Neural progenitor cell (in vitro differentiated cells): ENCODE measurements around the gene PAXIP1. TPM values are rescaled to one million over a fixed set of nuclear protein-coding genes. Genes with fewer than 3 reads are reported as not detected.

Source experiments
- DNase-seq: peaks from one replicate; pipeline ENCODE4 v3.0.0-alpha.2; 2016; ENCODE audit warnings: low spot score
- H2AFZ ChIP-seq: fragments of 200-600 bp; sonication (generic); replicated peaks from 2 replicates; pipeline ENCODE4 v1.6.1; 2016; ENCODE audit warnings: antibody characterized with exemption
- H3F3A ChIP-seq: fragments of 200-600 bp; sonication (generic); 2 replicates; pipeline ENCODE4 v1.6.1; 2016; ENCODE audit warnings: antibody characterized with exemption, low read depth
- H3K27ac ChIP-seq: fragments of 200-600 bp; sonication (generic); 2 replicates; pipeline ENCODE4 v1.5.1; 2016; ENCODE audit warnings: mild to moderate bottlenecking
- H3K27me3 ChIP-seq: fragments of 200-600 bp; sonication (generic); 2 replicates; pipeline ENCODE4 v1.6.1; 2016; ENCODE audit warnings: mild to moderate bottlenecking, moderate library complexity
- H3K36me3 ChIP-seq: fragments of 200-600 bp; sonication (generic); 2 replicates; pipeline ENCODE4 v1.5.1; 2016
- H3K4me1 ChIP-seq: fragments of 200-600 bp; sonication (generic); 2 replicates; pipeline ENCODE4 v1.6.1; 2016; ENCODE audit warnings: mixed run types
- H3K4me2 ChIP-seq: fragments of 200-600 bp; sonication (generic); 2 replicates; pipeline ENCODE4 v1.6.1; 2016
- H3K4me3 ChIP-seq: fragments of 200-600 bp; sonication (generic); 2 replicates; pipeline ENCODE4 v1.5.1; 2016
- H3K79me2 ChIP-seq: fragments of 200-600 bp; sonication (generic); 2 replicates; pipeline ENCODE4 v1.6.1; 2016; ENCODE audit warnings: low read depth
- H3K9ac ChIP-seq: fragments of 200-600 bp; sonication (generic); 2 replicates; pipeline ENCODE4 v1.6.1; 2016
- H3K9me3 ChIP-seq: fragments of 200-600 bp; sonication (generic); 2 replicates; pipeline ENCODE4 v1.5.1; 2016; ENCODE audit warnings: low read depth
- H4K20me1 ChIP-seq: fragments of 200-600 bp; sonication (generic); 2 replicates; pipeline ENCODE4 v1.6.1; 2016; ENCODE audit warnings: low read depth
- H3K27ac Mint-ChIP-seq: 3 replicates; pipeline ENCODE4 v1.8.0; 2021; ENCODE audit warnings: mixed read lengths
- H3K27me3 Mint-ChIP-seq: 2 replicates; pipeline ENCODE4 v1.8.0; 2022; ENCODE audit warnings: low read depth, mild to moderate bottlenecking, inconsistent platforms, moderate library complexity, mixed read lengths; ENCODE audit not compliant: insufficient read depth
- H3K36me3 Mint-ChIP-seq: 3 replicates; pipeline ENCODE4 v1.8.0; 2021; ENCODE audit warnings: mixed read lengths
- H3K4me1 Mint-ChIP-seq: 3 replicates; pipeline ENCODE4 v1.8.0; 2021; ENCODE audit warnings: mixed read lengths
- H3K4me3 Mint-ChIP-seq: 3 replicates; pipeline ENCODE4 v1.8.0; 2021; ENCODE audit warnings: mild to moderate bottlenecking, moderate library complexity, mixed read lengths
- H3K9me3 Mint-ChIP-seq: 3 replicates; pipeline ENCODE4 v1.8.0; 2020; ENCODE audit warnings: mixed read lengths
- EZH2 ChIP-seq: fragments of 200-600 bp; sonication (generic); IDR thresholded peaks from 2 replicates; pipeline ENCODE4 v1.6.1; 2017; ENCODE audit warnings: antibody characterized with exemption, mild to moderate bottlenecking, moderate library complexity
- EZH2phosphoT487 ChIP-seq: fragments of 200-600 bp; sonication (generic); IDR thresholded peaks from 2 replicates; pipeline ENCODE4 v1.6.1; 2017; ENCODE audit warnings: antibody characterized with exemption
- total RNA-seq: library from RNA; depleted of rRNA; stranded (reverse); fragments of >200 nt; gene quantifications from 2 replicates; pipeline ENCODE4 v1.2.3, GENCODE V29; 2015; ENCODE audit warnings: low replicate concordance
- TF ChIP-seq, protein P1 (sequence below): fragments of 200-600 bp; sonication (generic); IDR thresholded peaks from 2 replicates; pipeline ENCODE4 v1.5.1; 2017; ENCODE audit warnings: antibody characterized with exemption, mild to moderate bottlenecking

The PAXIP1 gene
- total RNA-seq, 1 donor from 2014 or later = 26.1 TPM

DNA sequence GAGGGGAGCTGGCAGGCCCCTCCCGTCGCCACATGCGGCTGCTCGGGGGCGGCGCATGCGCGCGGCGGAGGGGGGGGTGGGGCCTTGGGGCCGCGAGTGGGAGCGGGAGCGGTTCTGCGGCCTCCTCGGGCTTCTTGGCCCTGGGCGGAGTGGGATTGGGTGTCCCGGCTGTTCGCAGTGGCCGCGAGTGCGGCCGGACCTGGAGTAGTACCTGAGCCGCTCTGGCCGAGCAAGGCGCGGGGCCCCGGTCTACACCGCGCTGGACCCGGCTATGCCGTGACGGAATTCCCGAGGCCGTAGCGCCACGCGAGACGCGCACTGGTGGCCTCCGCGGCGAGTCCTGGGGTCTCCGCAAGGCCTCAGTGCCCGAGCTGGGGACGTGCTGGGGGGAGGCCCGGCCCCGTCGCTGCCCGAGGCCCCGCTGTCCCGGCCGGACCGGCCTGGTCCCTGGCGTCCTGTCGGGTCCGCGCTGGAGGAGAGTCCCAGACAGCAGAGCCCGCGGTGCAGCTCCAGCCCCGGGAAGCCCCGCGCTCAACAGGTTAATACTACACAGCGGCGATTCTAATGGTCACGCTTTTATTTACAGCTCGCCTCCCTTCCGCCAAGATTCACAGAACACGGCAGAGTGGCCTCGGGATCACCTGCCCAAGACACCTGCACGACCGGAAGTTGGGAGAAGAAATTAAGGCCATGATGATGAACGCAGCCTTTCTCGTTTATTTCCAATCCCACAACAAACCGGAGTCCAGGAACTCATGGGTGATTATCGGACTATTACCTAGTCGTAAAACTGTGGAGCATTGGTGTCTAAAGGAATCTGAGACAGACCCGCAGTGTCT, 671 bp upstream of the PAXIP1 start:
- Histone ChIP-seq H3K4me3 (peak overlapping the region; percentile 91), H3K4me1 (no peaks in the 10 kb centered on the region), H3K9me3 (no peaks in the 10 kb centered on the region), H2AFZ (peak overlapping the region; percentile 98), H3K9ac (peak overlapping the region; percentile 99), H3K36me3 (no peaks in the 10 kb centered on the region), H3K27ac (peak overlapping the region; percentile 100), H4K20me1 (peaks cover 21% of the 10 kb centered on the region), H3K4me2 (peak overlapping the region; percentile 82), H3K27me3 (no peaks in the 10 kb centered on the region), H3F3A (peaks cover 13% of the 10 kb centered on the region), H3K79me2 (peaks cover 60% of the 10 kb centered on the region)
- Mint-ChIP-seq H3K4me1 (peaks cover 13% of the 10 kb centered on the region), H3K27ac (peak overlapping the region; percentile 99), H3K4me3 (peak overlapping the region; percentile 99), H3K9me3 (no peaks in the 10 kb centered on the region), H3K27me3 (peaks cover 6% of the 10 kb centered on the region), H3K36me3 (peaks cover 10% of the 10 kb centered on the region)
- DNase-seq = peak; percentile 91
- TF ChIP-seq, protein P1, sequence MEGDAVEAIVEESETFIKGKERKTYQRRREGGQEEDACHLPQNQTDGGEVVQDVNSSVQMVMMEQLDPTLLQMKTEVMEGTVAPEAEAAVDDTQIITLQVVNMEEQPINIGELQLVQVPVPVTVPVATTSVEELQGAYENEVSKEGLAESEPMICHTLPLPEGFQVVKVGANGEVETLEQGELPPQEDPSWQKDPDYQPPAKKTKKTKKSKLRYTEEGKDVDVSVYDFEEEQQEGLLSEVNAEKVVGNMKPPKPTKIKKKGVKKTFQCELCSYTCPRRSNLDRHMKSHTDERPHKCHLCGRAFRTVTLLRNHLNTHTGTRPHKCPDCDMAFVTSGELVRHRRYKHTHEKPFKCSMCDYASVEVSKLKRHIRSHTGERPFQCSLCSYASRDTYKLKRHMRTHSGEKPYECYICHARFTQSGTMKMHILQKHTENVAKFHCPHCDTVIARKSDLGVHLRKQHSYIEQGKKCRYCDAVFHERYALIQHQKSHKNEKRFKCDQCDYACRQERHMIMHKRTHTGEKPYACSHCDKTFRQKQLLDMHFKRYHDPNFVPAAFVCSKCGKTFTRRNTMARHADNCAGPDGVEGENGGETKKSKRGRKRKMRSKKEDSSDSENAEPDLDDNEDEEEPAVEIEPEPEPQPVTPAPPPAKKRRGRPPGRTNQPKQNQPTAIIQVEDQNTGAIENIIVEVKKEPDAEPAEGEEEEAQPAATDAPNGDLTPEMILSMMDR = no peak
- TF ChIP-seq EZH2phosphoT487 = no peak
- no peak for TF ChIP-seq EZH2

DNA sequence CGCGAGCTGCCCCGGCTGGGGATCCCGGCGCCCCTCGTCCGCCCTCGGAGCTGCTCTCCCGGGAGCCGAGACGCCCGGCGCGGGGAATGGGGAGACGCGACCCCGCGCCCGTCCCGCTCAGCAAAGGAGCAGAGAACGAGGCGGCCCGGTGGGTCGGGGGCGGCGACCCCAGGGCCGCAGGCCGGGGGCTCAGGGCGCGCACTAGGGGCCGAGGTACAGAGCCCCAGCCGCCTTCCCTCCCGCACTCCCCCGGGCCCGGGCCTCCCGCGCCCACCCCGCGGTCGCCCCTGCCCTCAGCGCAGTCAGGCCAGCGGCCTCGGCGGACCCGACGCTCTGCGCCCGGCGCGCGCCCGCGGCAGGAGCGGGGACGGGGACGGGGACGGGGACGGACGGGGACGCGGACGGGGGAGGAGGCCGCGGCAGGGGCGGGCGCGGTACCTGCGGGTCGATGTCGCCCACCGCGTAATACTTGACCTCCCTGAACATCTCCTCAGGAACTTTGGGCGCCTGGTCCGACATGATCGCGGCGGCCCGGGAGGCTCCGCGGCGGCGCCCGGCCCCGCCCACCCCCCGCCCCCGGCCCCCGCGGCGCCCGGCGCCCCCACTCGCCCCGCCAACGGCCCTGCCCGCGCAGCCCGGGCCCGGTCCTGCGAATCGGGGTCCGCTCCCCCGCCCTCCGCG, 373 bp downstream of the PAXIP1 start:
- Mint-ChIP-seq H3K9me3 (no peaks in the 10 kb centered on the region), H3K4me3 (peak overlapping the region; percentile 43), H3K27ac (no peak overlapping the region), H3K27me3 (peaks cover 6% of the 10 kb centered on the region), H3K36me3 (peaks cover 7% of the 10 kb centered on the region), H3K4me1 (peaks cover 13% of the 10 kb centered on the region)
- H4K20me1 ChIP-seq = peaks cover 27% of the 10 kb centered on the region
- H2AFZ ChIP-seq = peak overlapping the region; percentile 74
- peak overlapping the region; percentile 89 for H3K4me2 ChIP-seq
- TF ChIP-seq, protein P1 = no peak
- no peak for TF ChIP-seq EZH2phosphoT487
- no peak for TF ChIP-seq EZH2
- H3K4me1 ChIP-seq = no peaks in the 10 kb centered on the region
- no peaks in the 10 kb centered on the region for H3K9me3 ChIP-seq
- H3K9ac ChIP-seq = peak overlapping the region; percentile 78
- no peaks in the 10 kb centered on the region for H3K36me3 ChIP-seq
- no peaks in the 10 kb centered on the region for H3K27me3 ChIP-seq
- peaks cover 66% of the 10 kb centered on the region for H3K79me2 ChIP-seq
- peak; percentile 90 for DNase-seq
- peak overlapping the region; percentile 75 for H3K27ac ChIP-seq
- peak overlapping the region; percentile 93 for H3K4me3 ChIP-seq
- peaks cover 16% of the 10 kb centered on the region for H3F3A ChIP-seq

DNA sequence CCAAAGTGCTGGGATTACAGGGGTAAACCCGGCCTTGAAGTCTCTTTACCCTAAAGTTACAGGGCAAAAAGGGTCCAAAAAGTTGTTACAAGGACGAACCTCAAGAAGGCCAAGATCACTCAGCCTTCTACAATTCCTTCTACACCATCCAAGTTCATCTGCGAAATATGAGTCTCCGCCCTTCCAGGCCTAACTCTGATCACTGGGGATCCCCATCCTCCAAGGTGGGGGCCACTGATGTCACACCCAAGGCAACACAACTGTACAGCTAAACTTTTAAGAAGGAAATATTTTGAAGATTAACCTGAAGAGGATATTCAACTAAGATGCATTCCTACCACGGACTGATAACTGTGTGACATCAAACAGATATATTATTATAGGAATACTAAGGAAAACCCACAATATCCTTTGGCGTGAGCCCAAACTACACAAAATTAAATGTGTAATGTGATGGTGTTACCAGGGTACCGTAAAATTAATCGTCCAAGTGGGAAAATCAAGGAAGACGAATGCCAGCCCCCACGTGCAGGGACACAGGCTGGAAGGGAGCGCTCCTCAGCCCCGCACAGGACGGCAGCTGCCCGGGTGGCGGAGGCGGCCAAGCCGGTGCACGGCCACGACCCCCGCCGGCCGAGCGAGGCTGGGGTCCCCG, 1.0 kb downstream of the PAXIP1 start:
- peak overlapping the region; percentile 89 for H3K4me2 ChIP-seq
- peaks cover 73% of the 10 kb centered on the region for H3K79me2 ChIP-seq
- H3F3A ChIP-seq = peaks cover 17% of the 10 kb centered on the region
- H3K4me1 ChIP-seq = peaks cover 7% of the 10 kb centered on the region
- peaks cover 10% of the 10 kb centered on the region for H3K36me3 Mint-ChIP-seq
- TF ChIP-seq EZH2 = no peak
- TF ChIP-seq, protein P1 = no peak
- TF ChIP-seq EZH2phosphoT487 = no peak
- peaks cover 34% of the 10 kb centered on the region for H4K20me1 ChIP-seq
- DNase-seq = no peak
- peak overlapping the region; percentile 75 for H3K27ac ChIP-seq
- no peaks in the 10 kb centered on the region for H3K9me3 Mint-ChIP-seq
- no peak overlapping the region for H3K4me3 Mint-ChIP-seq
- peak overlapping the region; percentile 74 for H2AFZ ChIP-seq
- no peaks in the 10 kb centered on the region for H3K9me3 ChIP-seq
- H3K27me3 ChIP-seq = no peaks in the 10 kb centered on the region
- peaks cover 6% of the 10 kb centered on the region for H3K27me3 Mint-ChIP-seq
- H3K4me3 ChIP-seq = peak overlapping the region; percentile 93
- H3K9ac ChIP-seq = peak overlapping the region; percentile 78
- H3K36me3 ChIP-seq = no peaks in the 10 kb centered on the region
- peak overlapping the region; percentile 94 for H3K27ac Mint-ChIP-seq
- peaks cover 13% of the 10 kb centered on the region for H3K4me1 Mint-ChIP-seq
